Measurements from ENCODE around the gene ZBED2. TPM values are rescaled to one million over a fixed set of nuclear protein-coding genes. Genes with fewer than 3 reads are reported as not detected.

The ZBED2 gene
- polyA plus RNA-seq, 1 of the 3 experiments (the other 2 are of a cell fraction): 0.76 TPM

DNA sequence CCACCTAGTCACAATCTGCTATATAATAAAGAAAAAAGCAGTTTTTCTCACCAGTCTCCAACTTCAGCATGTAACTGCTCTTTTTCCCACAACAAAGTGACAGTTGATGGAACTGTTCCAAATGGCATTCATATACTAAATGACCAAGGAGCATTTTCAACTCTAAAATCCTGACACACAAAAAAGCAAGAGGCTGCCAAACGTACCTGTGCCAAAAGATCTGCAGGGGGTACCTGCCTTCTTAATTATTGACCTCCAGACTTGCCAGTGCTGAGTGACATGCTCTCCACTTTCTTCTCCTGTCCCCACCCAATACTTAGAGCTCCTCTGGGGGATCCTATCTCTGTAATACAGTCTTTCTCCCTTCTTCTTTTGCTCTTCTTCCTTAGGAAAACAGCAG is 18.0 kb downstream of the ZBED2 start:
- H3K9me2 ChIP-seq: no peaks in the 10 kb centered on the region
- DNase-seq: no peak
- H3K4me2 ChIP-seq: no peak overlapping the region
- H3K9me3 ChIP-seq: no peaks in the 10 kb centered on the region
- peaks cover 0 to 13% of the 10 kb centered on the region in 2 experiments; a peak in 1 of 4 replicates for H3K4me1 ChIP-seq (ENCODE audit: control insufficient read depth in 1 of 2, insufficient read depth in 2 of 2, low read depth in 1 of 2, low read length in 1 of 2)
- no peaks in the 10 kb centered on the region for H4K20me1 ChIP-seq (ENCODE audit: insufficient read depth)
- peaks cover 11% of the 10 kb centered on the region for H3F3A ChIP-seq (replicated peaks; ENCODE audit: insufficient read depth)
- no peaks in the 10 kb centered on the region for H3K36me3 ChIP-seq (replicated peaks in 1 of 2; ENCODE audit: control insufficient read depth in 1 of 2, insufficient read depth in 2 of 2, low read length in 1 of 2)
- POLR2A ChIA-PET: no interaction called here
- H3K9ac ChIP-seq: no peak overlapping the region
- TF ChIP-seq ELF1 (IDR thresholded peaks at IDR 0.05) (no peak), SIN3A (IDR thresholded peaks at IDR 0.05; ENCODE audit: borderline replicate concordance, low read depth, low read length) (no peak), RXRA (IDR thresholded peaks at IDR 0.05; ENCODE audit: borderline replicate concordance, low read depth) (no peak), RFX5 (IDR thresholded peaks at IDR 0.05; ENCODE audit: low read length) (no peak), CHD2 (IDR thresholded peaks at IDR 0.05; ENCODE audit: low read length, partially characterized antibody) (no peak), MEF2A (IDR thresholded peaks at IDR 0.05; ENCODE audit: borderline replicate concordance, low read depth) (no peak), EP300 (IDR thresholded peaks at IDR 0.05; ENCODE audit: borderline replicate concordance in 1 of 2, low read depth in 1 of 2, low read length in 1 of 2) (no peak), FOSL2 (IDR thresholded peaks at IDR 0.05; ENCODE audit: borderline replicate concordance, low read depth) (no peak), GATA2 (CRISPR knock-in tag; IDR thresholded peaks at IDR 0.05) (no peak), TAF1 (IDR thresholded peaks at IDR 0.05; ENCODE audit: borderline replicate concordance, low read depth, low read length) (no peak), TEAD4 (IDR thresholded peaks at IDR 0.05; ENCODE audit: borderline replicate concordance, insufficient read depth) (no peak), RAD21 (IDR thresholded peaks at IDR 0.05; ENCODE audit: low read length) (no peak), MXI1 (IDR thresholded peaks at IDR 0.05; ENCODE audit: low read depth, low read length) (no peak), NRF1 (IDR thresholded peaks at IDR 0.05; ENCODE audit: low read depth, low read length) (no peak)
- TF ChIP-seq, protein P1, sequence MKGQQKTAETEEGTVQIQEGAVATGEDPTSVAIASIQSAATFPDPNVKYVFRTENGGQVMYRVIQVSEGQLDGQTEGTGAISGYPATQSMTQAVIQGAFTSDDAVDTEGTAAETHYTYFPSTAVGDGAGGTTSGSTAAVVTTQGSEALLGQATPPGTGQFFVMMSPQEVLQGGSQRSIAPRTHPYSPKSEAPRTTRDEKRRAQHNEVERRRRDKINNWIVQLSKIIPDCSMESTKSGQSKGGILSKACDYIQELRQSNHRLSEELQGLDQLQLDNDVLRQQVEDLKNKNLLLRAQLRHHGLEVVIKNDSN (IDR thresholded peaks at IDR 0.05; ENCODE audit: borderline replicate concordance, low read depth): no peak
- TF ChIP-seq, protein P2, sequence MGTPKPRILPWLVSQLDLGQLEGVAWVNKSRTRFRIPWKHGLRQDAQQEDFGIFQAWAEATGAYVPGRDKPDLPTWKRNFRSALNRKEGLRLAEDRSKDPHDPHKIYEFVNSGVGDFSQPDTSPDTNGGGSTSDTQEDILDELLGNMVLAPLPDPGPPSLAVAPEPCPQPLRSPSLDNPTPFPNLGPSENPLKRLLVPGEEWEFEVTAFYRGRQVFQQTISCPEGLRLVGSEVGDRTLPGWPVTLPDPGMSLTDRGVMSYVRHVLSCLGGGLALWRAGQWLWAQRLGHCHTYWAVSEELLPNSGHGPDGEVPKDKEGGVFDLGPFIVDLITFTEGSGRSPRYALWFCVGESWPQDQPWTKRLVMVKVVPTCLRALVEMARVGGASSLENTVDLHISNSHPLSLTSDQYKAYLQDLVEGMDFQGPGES (IDR thresholded peaks at IDR 0.05; ENCODE audit: low read depth, low read length): no peak
- TF ChIP-seq, protein P3, sequence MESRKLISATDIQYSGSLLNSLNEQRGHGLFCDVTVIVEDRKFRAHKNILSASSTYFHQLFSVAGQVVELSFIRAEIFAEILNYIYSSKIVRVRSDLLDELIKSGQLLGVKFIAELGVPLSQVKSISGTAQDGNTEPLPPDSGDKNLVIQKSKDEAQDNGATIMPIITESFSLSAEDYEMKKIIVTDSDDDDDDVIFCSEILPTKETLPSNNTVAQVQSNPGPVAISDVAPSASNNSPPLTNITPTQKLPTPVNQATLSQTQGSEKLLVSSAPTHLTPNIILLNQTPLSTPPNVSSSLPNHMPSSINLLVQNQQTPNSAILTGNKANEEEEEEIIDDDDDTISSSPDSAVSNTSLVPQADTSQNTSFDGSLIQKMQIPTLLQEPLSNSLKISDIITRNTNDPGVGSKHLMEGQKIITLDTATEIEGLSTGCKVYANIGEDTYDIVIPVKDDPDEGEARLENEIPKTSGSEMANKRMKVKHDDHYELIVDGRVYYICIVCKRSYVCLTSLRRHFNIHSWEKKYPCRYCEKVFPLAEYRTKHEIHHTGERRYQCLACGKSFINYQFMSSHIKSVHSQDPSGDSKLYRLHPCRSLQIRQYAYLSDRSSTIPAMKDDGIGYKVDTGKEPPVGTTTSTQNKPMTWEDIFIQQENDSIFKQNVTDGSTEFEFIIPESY (IDR thresholded peaks at IDR 0.05; ENCODE audit: borderline replicate concordance, low read depth): no peak
- TF ChIP-seq, protein P4, sequence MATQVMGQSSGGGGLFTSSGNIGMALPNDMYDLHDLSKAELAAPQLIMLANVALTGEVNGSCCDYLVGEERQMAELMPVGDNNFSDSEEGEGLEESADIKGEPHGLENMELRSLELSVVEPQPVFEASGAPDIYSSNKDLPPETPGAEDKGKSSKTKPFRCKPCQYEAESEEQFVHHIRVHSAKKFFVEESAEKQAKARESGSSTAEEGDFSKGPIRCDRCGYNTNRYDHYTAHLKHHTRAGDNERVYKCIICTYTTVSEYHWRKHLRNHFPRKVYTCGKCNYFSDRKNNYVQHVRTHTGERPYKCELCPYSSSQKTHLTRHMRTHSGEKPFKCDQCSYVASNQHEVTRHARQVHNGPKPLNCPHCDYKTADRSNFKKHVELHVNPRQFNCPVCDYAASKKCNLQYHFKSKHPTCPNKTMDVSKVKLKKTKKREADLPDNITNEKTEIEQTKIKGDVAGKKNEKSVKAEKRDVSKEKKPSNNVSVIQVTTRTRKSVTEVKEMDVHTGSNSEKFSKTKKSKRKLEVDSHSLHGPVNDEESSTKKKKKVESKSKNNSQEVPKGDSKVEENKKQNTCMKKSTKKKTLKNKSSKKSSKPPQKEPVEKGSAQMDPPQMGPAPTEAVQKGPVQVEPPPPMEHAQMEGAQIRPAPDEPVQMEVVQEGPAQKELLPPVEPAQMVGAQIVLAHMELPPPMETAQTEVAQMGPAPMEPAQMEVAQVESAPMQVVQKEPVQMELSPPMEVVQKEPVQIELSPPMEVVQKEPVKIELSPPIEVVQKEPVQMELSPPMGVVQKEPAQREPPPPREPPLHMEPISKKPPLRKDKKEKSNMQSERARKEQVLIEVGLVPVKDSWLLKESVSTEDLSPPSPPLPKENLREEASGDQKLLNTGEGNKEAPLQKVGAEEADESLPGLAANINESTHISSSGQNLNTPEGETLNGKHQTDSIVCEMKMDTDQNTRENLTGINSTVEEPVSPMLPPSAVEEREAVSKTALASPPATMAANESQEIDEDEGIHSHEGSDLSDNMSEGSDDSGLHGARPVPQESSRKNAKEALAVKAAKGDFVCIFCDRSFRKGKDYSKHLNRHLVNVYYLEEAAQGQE (IDR thresholded peaks at IDR 0.05; ENCODE audit: low read depth, low read length): no peak
- TF ChIP-seq, protein P5, sequence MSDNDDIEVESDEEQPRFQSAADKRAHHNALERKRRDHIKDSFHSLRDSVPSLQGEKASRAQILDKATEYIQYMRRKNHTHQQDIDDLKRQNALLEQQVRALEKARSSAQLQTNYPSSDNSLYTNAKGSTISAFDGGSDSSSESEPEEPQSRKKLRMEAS (IDR thresholded peaks at IDR 0.05; ENCODE audit: low read depth): no peak
- CTCF ChIA-PET: interaction anchor here (1.2 to 1.6 kb wide), 3 partner anchors 9 to 16 kb away, joined by 3 read pairs; no protein-coding TSS in a partner anchor
- WGBS (ENCODE audit: low lambda C conversion rate): 33% methylated on average over 1 of the region's 1 CpG
- peak overlapping the region; percentile 27; the same call in 1 of the 2 replicates for H2AFZ ChIP-seq (ENCODE audit: low read depth)
- H3K27ac ChIP-seq (ENCODE audit: low read depth in 2 of 2, low read length in 1 of 2): no peak overlapping the region
- H3K79me2 ChIP-seq (ENCODE audit: insufficient read depth): no peaks in the 10 kb centered on the region
- no peaks in the 10 kb centered on the region for H3K27me3 ChIP-seq (ENCODE audit: insufficient read depth)
- H3K4me3 ChIP-seq (ENCODE audit: low read depth in 2 of 2, low read length in 1 of 2): no peak overlapping the region

Data from SK-N-SH (cell line).